HEK293 (cell line): ENCODE data around the gene TTC12.

Source experiments
- CTCF ChIP-seq: fragments of 450-650 bp; formaldehyde crosslinking; IDR thresholded peaks from 2 replicates; pipeline ENCODE4 v1.5.1; 2016; ENCODE audit warnings: missing biosample characterization, missing genetic modification characterization
- PRDM1 ChIP-seq: fragments of 450-650 bp; formaldehyde crosslinking; IDR thresholded peaks from 2 replicates; pipeline ENCODE4; 2016; ENCODE audit warnings: missing biosample characterization, missing genetic modification characterization
- TSHZ1 ChIP-seq: fragments of 450-650 bp; formaldehyde crosslinking; IDR thresholded peaks from 2 replicates; pipeline ENCODE4 v1.5.1; 2016; ENCODE audit warnings: missing biosample characterization, missing genetic modification characterization, borderline replicate concordance
- ZEB2 ChIP-seq: fragments of 450-650 bp; formaldehyde crosslinking; IDR thresholded peaks from 2 replicates; pipeline ENCODE4 v1.5.1; 2016; ENCODE audit warnings: missing biosample characterization, missing genetic modification characterization
- ZFP37 ChIP-seq: fragments of 450-650 bp; formaldehyde crosslinking; IDR thresholded peaks from 2 replicates; pipeline ENCODE4 v1.5.1; 2016; ENCODE audit warnings: missing biosample characterization, missing genetic modification characterization
- ZNF155 ChIP-seq: fragments of 450-650 bp; formaldehyde crosslinking; IDR thresholded peaks from 2 replicates; pipeline ENCODE4 v1.5.1; 2016; ENCODE audit warnings: missing biosample characterization, missing genetic modification characterization
- ZNF16 ChIP-seq: fragments of 450-650 bp; formaldehyde crosslinking; IDR thresholded peaks from 2 replicates; pipeline ENCODE4 v1.5.1; 2016; ENCODE audit warnings: low read depth, missing biosample characterization, missing genetic modification characterization
- ZNF169 ChIP-seq: fragments of 450-650 bp; formaldehyde crosslinking; IDR thresholded peaks from 2 replicates; pipeline ENCODE4 v1.5.1; 2016; ENCODE audit warnings: missing biosample characterization, missing genetic modification characterization
- ZNF311 ChIP-seq: fragments of 450-650 bp; formaldehyde crosslinking; IDR thresholded peaks from 2 replicates; pipeline ENCODE4 v1.5.1; 2017; ENCODE audit warnings: missing biosample characterization, missing genetic modification characterization, borderline replicate concordance
- ZNF324 ChIP-seq: fragments of 450-650 bp; formaldehyde crosslinking; IDR thresholded peaks from 2 replicates; pipeline ENCODE4 v1.5.1; 2016; ENCODE audit warnings: missing biosample characterization, missing genetic modification characterization
- ZNF423 ChIP-seq: fragments of 450-650 bp; formaldehyde crosslinking; IDR thresholded peaks from 2 replicates; pipeline ENCODE4 v1.5.1; 2016; ENCODE audit warnings: missing biosample characterization, missing genetic modification characterization
- ZNF561 ChIP-seq: fragments of 450-650 bp; IDR thresholded peaks from 2 replicates; pipeline ENCODE4 v1.5.1; 2018; ENCODE audit warnings: missing biosample characterization, missing genetic modification characterization, borderline replicate concordance
- ZNF704 ChIP-seq: fragments of 450-650 bp; formaldehyde crosslinking; IDR thresholded peaks from 2 replicates; pipeline ENCODE4 v1.5.1; 2016; ENCODE audit warnings: missing biosample characterization, missing genetic modification characterization
- ZNF785 ChIP-seq: fragments of 450-650 bp; formaldehyde crosslinking; IDR thresholded peaks from 2 replicates; pipeline ENCODE4 v1.5.1; 2016; ENCODE audit warnings: missing biosample characterization, missing genetic modification characterization

- no peak for TF ChIP-seq ZEB2
- TF ChIP-seq ZNF169 (tag by site-specific recombination), result no peak
- TF ChIP-seq CTCF, result no peak
- no peak for TF ChIP-seq ZNF16 (tag by site-specific recombination)
- no peak for TF ChIP-seq ZNF561
- no peak for TF ChIP-seq ZNF155
- no peak for TF ChIP-seq ZNF423 (tag by site-specific recombination)
- no peak for TF ChIP-seq ZFP37 (tag by site-specific recombination)
- TF ChIP-seq ZNF704 (tag by site-specific recombination), result no peak
- TF ChIP-seq ZNF324, result no peak
- TF ChIP-seq ZNF785 (tag by site-specific recombination), result no peak
- TF ChIP-seq TSHZ1 (tag by site-specific recombination), result no peak
- TF ChIP-seq ZNF311 (tag by site-specific recombination), result no peak
- no peak for TF ChIP-seq PRDM1 (tag by site-specific recombination)
Observed at GRCh38 chr11:113350336-113351067, 36.1 kb downstream of the TTC12 start.
